Keratinocyte (primary cell): Measurements from ENCODE around the gene CEACAM20. TPM values are rescaled to one million over a fixed set of nuclear protein-coding genes. Genes with fewer than 3 reads are reported as not detected.
"Not testable (repeated sequence)": the region's sequence is repeated elsewhere in the genome, so short reads cannot be mapped to it uniquely, and the experiment has no call there.

Source experiments
- DNase-seq: peaks from one replicate; pipeline ENCODE4 v3.0.0-alpha.2; 2011; ENCODE audit warnings: low read depth, missing footprints, low spot score
- FAIRE-seq: peaks from 2 replicates; lab custom pipeline; 2011; peaks lifted over from hg19 to GRCh38; lab: Jason Lieb, UNC
- H2AFZ ChIP-seq: 2 replicates; pipeline ENCODE4 v1.6.0; 2012; ENCODE audit warnings: low read length, control low read depth, inconsistent platforms; ENCODE audit not compliant: control insufficient read depth
- H3K27ac ChIP-seq: 2 replicates; pipeline ENCODE4 v1.5.1; 2011; ENCODE audit warnings: low read length; ENCODE audit not compliant: control insufficient read depth, insufficient read depth
- H3K27me3 ChIP-seq: 3 replicates; pipeline ENCODE4 v1.6.0; 2011; ENCODE audit warnings: low read length; ENCODE audit not compliant: control insufficient read depth, insufficient read depth; ENCODE audit errors: extremely low read depth
- H3K36me3 ChIP-seq, 2 experiments: 2 replicates in 1 of 2; 3 replicates in 1 of 2; pipeline ENCODE4 v1.5.1; 2011; ENCODE audit warnings: low read length in 2 of 2, mild to moderate bottlenecking in 1 of 2; ENCODE audit not compliant: control insufficient read depth in 2 of 2, insufficient read depth in 2 of 2; ENCODE audit errors: extremely low read depth in 1 of 2
- H3K4me1 ChIP-seq: 3 replicates; pipeline ENCODE4 v1.5.1; 2011; ENCODE audit warnings: low read length; ENCODE audit not compliant: control insufficient read depth, insufficient read depth; ENCODE audit errors: extremely low read depth
- H3K4me2 ChIP-seq: 3 replicates; pipeline ENCODE4 v1.6.0; 2011; ENCODE audit warnings: low read depth, low read length; ENCODE audit not compliant: control insufficient read depth, insufficient read depth; ENCODE audit errors: extremely low read depth
- H3K4me3 ChIP-seq, 3 experiments: fragments of 200-600 bp in 1 of 3; sonication (generic) in 1 of 3; 2 replicates in 2 of 3; 3 replicates in 1 of 3; pipeline ENCODE4 v1.5.1; 2011 to 2016; ENCODE audit warnings: low read length in 3 of 3, mild to moderate bottlenecking in 3 of 3, control low read depth in 2 of 3, inconsistent platforms in 1 of 3, low read depth in 1 of 3, mixed read lengths in 1 of 3, mixed run types in 1 of 3, moderate library complexity in 1 of 3; ENCODE audit not compliant: control insufficient read depth in 2 of 3, insufficient read depth in 2 of 3; ENCODE audit errors: extremely low read depth in 1 of 3
- H3K79me2 ChIP-seq: 2 replicates; pipeline ENCODE4 v1.6.0; 2012; ENCODE audit warnings: low read length; ENCODE audit not compliant: control insufficient read depth, insufficient read depth
- H3K9ac ChIP-seq: 3 replicates; pipeline ENCODE4 v1.6.0; 2011; ENCODE audit warnings: low read length; ENCODE audit not compliant: control insufficient read depth, insufficient read depth; ENCODE audit errors: extremely low read depth
- H3K9me1 ChIP-seq: 3 replicates; pipeline ENCODE4 v1.6.0; 2011; ENCODE audit warnings: low read length; ENCODE audit not compliant: control insufficient read depth, insufficient read depth; ENCODE audit errors: extremely low read depth
- H3K9me3 ChIP-seq: 2 replicates; pipeline ENCODE4 v1.5.1; 2012; ENCODE audit warnings: low read depth, low read length; ENCODE audit not compliant: control insufficient read depth
- H4K20me1 ChIP-seq: 3 replicates; pipeline ENCODE4 v1.6.0; 2011; ENCODE audit warnings: low read length; ENCODE audit not compliant: control insufficient read depth, insufficient read depth; ENCODE audit errors: extremely low read depth
- EZH2 ChIP-seq: IDR thresholded peaks from one replicate; pipeline ENCODE4 v1.6.1; 2012; ENCODE audit warnings: inconsistent platforms, mild to moderate bottlenecking, low read length, moderate library complexity
- dilution Hi-C: fragments of 300-500 bp; cut with MboI; formaldehyde crosslinking; loops from one replicate; pipeline ENCODE4 v1.7.0; 2020; ENCODE audit warnings: low sequenced_read_pairs; ENCODE audit not compliant: extremely low pct_ligation_motif_present
- polyA plus RNA-seq, 5 experiments: library from polyadenylated mRNA; depleted of rRNA in 3 of 5; stranded (reverse) in 3 of 5; stranded (forward) in 1 of 5; unstranded in 1 of 5; fragments of >200 nt; gene quantifications; 1 replicate in 1 of 5; 2 replicates in 3 of 5; 3 replicates in 1 of 5; pipeline versions ENCODE4 v1.2.1 to v1.2.3, GENCODE V29; 2011 to 2012; ENCODE audit warnings: missing spikeins in 2 of 5, low read depth in 1 of 5, low replicate concordance in 1 of 5
- TF ChIP-seq, protein P1 (sequence below), 3 experiments: IDR thresholded peaks in 1 of 3; conservative IDR thresholded peaks in 1 of 3; optimal IDR thresholded peaks in 1 of 3; 2 replicates in 2 of 3; 3 replicates in 1 of 3; pipeline versions ENCODE3 to v1.5.1; 2011; ENCODE audit warnings: low read length in 3 of 3, mild to moderate bottlenecking in 3 of 3, moderate library complexity in 2 of 3, control low read depth in 1 of 3, inconsistent platforms in 1 of 3; ENCODE audit not compliant: insufficient read depth in 2 of 3; ENCODE audit errors: extremely low read depth in 1 of 3

CEACAM20 gene
- polyA plus RNA-seq, 1 donor (not counting 4 experiments of a cell fraction or from before 2014, with no cell fraction given), result not detected

DNA sequence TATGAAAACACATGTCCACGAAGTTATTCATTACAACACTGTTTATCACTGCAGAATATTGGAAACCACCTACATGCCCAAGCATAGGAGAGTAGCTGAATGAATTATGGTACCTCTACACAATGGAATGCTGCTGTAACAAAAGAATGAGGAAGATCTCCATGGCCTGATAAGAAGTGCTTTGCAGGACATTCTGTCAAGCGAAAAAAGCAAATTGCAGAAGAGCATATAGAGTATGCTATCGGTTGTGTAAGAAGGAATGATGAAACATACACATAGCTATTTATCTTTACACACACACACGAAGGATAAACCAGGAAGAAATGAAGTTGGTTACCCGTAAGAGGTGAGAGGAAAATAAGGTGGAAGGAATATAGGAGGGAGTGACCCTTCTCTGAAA is 37.5 kb upstream of the CEACAM20 start:
- no peaks in the 10 kb centered on the region for H3K79me2 ChIP-seq
- H3K9ac ChIP-seq, result no peak overlapping the region
- dilution Hi-C loops, result no loop called here
- H3K27ac ChIP-seq, result no peak overlapping the region
- H3K4me2 ChIP-seq, result peak overlapping the region; percentile 2
- H3K27me3 ChIP-seq, result peaks cover 5% of the 10 kb centered on the region
- TF ChIP-seq, protein P1, sequence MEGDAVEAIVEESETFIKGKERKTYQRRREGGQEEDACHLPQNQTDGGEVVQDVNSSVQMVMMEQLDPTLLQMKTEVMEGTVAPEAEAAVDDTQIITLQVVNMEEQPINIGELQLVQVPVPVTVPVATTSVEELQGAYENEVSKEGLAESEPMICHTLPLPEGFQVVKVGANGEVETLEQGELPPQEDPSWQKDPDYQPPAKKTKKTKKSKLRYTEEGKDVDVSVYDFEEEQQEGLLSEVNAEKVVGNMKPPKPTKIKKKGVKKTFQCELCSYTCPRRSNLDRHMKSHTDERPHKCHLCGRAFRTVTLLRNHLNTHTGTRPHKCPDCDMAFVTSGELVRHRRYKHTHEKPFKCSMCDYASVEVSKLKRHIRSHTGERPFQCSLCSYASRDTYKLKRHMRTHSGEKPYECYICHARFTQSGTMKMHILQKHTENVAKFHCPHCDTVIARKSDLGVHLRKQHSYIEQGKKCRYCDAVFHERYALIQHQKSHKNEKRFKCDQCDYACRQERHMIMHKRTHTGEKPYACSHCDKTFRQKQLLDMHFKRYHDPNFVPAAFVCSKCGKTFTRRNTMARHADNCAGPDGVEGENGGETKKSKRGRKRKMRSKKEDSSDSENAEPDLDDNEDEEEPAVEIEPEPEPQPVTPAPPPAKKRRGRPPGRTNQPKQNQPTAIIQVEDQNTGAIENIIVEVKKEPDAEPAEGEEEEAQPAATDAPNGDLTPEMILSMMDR (optimal IDR thresholded peaks at IDR 0.05 in 1 of 3, IDR thresholded peaks at IDR 0.05 in 1 of 3, conservative IDR thresholded peaks at IDR 0.05 in 1 of 3; ENCODE audit: extremely low read depth in 1 of 3, insufficient read depth in 2 of 3, low read length in 3 of 3), result no peak
- no peak for TF ChIP-seq EZH2
- H2AFZ ChIP-seq, result no peak overlapping the region
- no peak overlapping the region for H3K4me3 ChIP-seq
- no peaks in the 10 kb centered on the region for H4K20me1 ChIP-seq
- no peaks in the 10 kb centered on the region for H3K9me1 ChIP-seq
- peaks cover 4% of the 10 kb centered on the region for H3K4me1 ChIP-seq
- H3K9me3 ChIP-seq, result no peaks in the 10 kb centered on the region
- peak; percentile 26 for FAIRE-seq
- no peak for DNase-seq
- no peaks in the 10 kb centered on the region for H3K36me3 ChIP-seq

DNA sequence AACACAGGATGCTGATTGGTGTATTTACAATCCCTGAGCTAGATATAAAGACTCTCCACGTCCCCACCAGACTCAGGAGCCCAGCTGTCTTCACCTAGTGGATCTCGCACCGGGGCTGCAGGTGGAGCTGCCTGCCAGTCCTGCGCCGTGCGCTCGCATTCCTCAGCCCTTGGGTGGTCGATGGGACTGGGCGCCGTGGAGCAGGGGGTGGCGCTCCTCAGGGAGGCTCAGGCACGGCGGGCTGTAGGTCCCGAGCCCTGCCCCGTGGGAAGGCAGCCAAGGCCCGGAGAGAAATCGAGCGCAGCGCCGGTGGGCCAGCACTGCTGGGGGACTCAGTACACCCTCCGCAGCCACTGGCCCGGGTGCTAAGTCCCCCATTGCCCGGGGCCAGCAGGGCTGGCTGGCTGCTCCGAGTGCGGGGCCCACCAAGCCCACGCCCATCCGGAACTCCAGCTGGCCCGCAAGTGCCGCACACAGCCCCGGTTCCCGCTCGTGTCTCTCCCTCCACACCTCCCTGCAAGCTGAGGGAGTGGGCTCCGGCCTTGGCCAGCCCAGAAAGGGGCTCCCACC is 33.7 kb upstream of the CEACAM20 start:
- H3K4me1 ChIP-seq, H3K4me2 ChIP-seq, H3K27me3 ChIP-seq, H3K36me3 ChIP-seq, DNase-seq, H3K9me1 ChIP-seq, H3K79me2 ChIP-seq, H3K27ac ChIP-seq, H3K9me3 ChIP-seq, H2AFZ ChIP-seq, dilution Hi-C loops, H4K20me1 ChIP-seq, H3K9ac ChIP-seq, H3K4me3 ChIP-seq, FAIRE-seq: not testable (repeated sequence)

DNA sequence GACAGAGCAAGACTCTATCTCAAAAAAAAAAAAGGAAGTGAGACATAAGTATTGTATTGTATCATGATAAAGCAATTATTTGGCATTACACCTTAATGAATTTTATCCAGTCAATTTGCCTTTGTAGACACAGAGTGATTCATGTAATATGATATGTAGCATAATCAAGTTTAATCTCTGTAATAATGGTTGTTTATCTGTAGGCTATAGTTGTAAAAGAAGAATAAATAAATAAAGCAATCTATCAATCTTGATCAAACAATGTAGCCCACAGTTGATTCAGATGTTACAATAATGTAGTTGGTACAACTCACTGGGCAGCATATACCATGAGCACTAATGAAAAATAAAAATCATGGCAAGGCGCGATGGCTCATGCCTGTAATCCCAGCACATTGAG is 28.5 kb upstream of the CEACAM20 start:
- no peak for FAIRE-seq
- H3K36me3 ChIP-seq, result no peaks in the 10 kb centered on the region
- H3K9me3 ChIP-seq, result no peaks in the 10 kb centered on the region
- H3K4me1 ChIP-seq, result peaks cover 16% of the 10 kb centered on the region
- H3K79me2 ChIP-seq, result no peaks in the 10 kb centered on the region
- TF ChIP-seq EZH2, result no peak
- TF ChIP-seq, protein P1 (optimal IDR thresholded peaks at IDR 0.05 in 1 of 3, IDR thresholded peaks at IDR 0.05 in 1 of 3, conservative IDR thresholded peaks at IDR 0.05 in 1 of 3; ENCODE audit: extremely low read depth in 1 of 3, insufficient read depth in 2 of 3, low read length in 3 of 3), result no peak
- no peak overlapping the region for H2AFZ ChIP-seq
- no peak overlapping the region for H3K4me3 ChIP-seq
- no peak overlapping the region for H3K27ac ChIP-seq
- dilution Hi-C loops, result no loop called here
- H3K4me2 ChIP-seq, result no peak overlapping the region
- H4K20me1 ChIP-seq, result no peaks in the 10 kb centered on the region
- no peak overlapping the region for H3K9ac ChIP-seq
- no peaks in the 10 kb centered on the region for H3K9me1 ChIP-seq
- no peak for DNase-seq
- H3K27me3 ChIP-seq, result no peaks in the 10 kb centered on the region
